Nephron progenitor cell (in vitro differentiated cells): ENCODE data around the gene PTPRD.

Experiments
- DNase-seq: peaks from one replicate; pipeline ENCODE4 v3.0.0; 2021
- H3K27ac Mint-ChIP-seq: 2 replicates; pipeline ENCODE4 v1.8.0; 2021; ENCODE audit warnings: mild to moderate bottlenecking, moderate library complexity, mixed read lengths
- H3K27me3 Mint-ChIP-seq: 2 replicates; pipeline ENCODE4 v1.8.0; 2021; ENCODE audit warnings: mild to moderate bottlenecking, low read depth, mixed read lengths; ENCODE audit not compliant: poor library complexity
- H3K36me3 Mint-ChIP-seq: 2 replicates; pipeline ENCODE4 v1.8.0; 2021; ENCODE audit warnings: low read depth, mixed read lengths
- H3K4me1 Mint-ChIP-seq: 2 replicates; pipeline ENCODE4 v1.8.0; 2021; ENCODE audit warnings: mixed read lengths
- H3K4me3 Mint-ChIP-seq: 2 replicates; pipeline ENCODE4 v1.8.0; 2021; ENCODE audit warnings: mild to moderate bottlenecking, moderate library complexity, mixed read lengths
- H3K9me3 Mint-ChIP-seq: 2 replicates; pipeline ENCODE4 v1.8.0; 2021; ENCODE audit warnings: mild to moderate bottlenecking, moderate library complexity, mixed read lengths
- CTCF ChIP-seq: fragments of 200-600 bp; sonication (generic); IDR thresholded peaks from 2 replicates; pipeline ENCODE4 v1.5.0; 2021; ENCODE audit warnings: antibody characterized with exemption

The PTPRD gene

GRCh38 chr9:9751996-9752395, 860.8 kb downstream of the PTPRD start:
- DNase-seq: no peak
- Mint-ChIP-seq H3K9me3 (no peaks in the 10 kb centered on the region), H3K36me3 (no peaks in the 10 kb centered on the region), H3K27ac (no peak overlapping the region), H3K4me3 (no peak overlapping the region), H3K27me3 (peaks cover 4% of the 10 kb centered on the region), H3K4me1 (peaks cover 11% of the 10 kb centered on the region)
- no peak for TF ChIP-seq CTCF

DNA sequence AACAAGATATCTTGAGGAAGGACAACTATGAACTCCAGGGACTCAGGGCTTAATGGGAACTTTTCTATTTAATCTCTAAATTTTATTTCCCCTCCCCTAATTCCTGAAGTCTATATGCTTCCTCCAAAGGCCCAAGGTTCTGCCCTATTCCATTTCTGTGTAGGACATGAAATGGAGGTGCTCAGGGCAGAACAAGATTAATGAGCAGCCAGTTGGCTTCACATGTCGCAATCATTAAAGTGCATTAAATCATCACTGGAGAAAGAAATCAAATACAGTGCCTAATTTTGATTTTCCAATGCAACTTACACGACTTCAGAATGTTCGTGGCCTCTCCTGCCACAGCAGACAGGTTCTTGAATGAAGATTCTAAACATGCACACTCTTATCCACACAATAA, 862.1 kb downstream of the PTPRD start:
- H3K36me3 Mint-ChIP-seq: no peaks in the 10 kb centered on the region
- no peak for DNase-seq
- no peak for TF ChIP-seq CTCF

GRCh38 chr9:9749591-9749990, 863.2 kb downstream of the PTPRD start:
- no peak for DNase-seq
- no peaks in the 10 kb centered on the region for H3K36me3 Mint-ChIP-seq
- no peak overlapping the region for H3K27ac Mint-ChIP-seq
- H3K27me3 Mint-ChIP-seq: no peaks in the 10 kb centered on the region
- TF ChIP-seq CTCF: no peak
- no peaks in the 10 kb centered on the region for H3K9me3 Mint-ChIP-seq
- no peak overlapping the region for H3K4me3 Mint-ChIP-seq
- peaks cover 11% of the 10 kb centered on the region for H3K4me1 Mint-ChIP-seq

More for the DNA sequence above, 862.1 kb downstream of the PTPRD start:
- Mint-ChIP-seq H3K27ac (no peak overlapping the region), H3K4me3 (no peak overlapping the region), H3K27me3 (no peaks in the 10 kb centered on the region), H3K9me3 (no peaks in the 10 kb centered on the region), H3K4me1 (peaks cover 11% of the 10 kb centered on the region)

DNA sequence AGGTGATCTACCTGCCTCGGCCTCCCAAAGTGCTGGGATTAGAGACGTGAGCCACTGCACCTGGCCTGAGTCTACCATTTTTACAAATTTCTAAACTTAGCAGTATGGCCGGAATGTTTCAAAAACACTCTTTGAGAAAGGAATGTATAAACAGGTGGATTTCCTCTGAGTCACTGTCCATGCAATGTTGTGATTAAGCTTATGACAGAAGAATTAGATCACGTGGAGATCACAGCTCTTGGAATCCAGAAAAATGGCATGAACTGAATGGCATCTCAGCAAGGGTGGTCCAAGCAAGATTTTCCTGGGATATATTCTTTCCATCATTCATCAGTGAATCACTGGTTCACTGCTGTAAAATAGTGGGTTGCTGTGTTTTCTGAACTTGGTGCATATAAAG, 865.0 kb downstream of the PTPRD start:
- Mint-ChIP-seq H3K9me3 (no peaks in the 10 kb centered on the region), H3K27ac (no peak overlapping the region), H3K36me3 (no peaks in the 10 kb centered on the region), H3K4me3 (no peak overlapping the region), H3K4me1 (peaks cover 5% of the 10 kb centered on the region), H3K27me3 (no peaks in the 10 kb centered on the region)
- DNase-seq: no peak
- TF ChIP-seq CTCF: no peak

DNA sequence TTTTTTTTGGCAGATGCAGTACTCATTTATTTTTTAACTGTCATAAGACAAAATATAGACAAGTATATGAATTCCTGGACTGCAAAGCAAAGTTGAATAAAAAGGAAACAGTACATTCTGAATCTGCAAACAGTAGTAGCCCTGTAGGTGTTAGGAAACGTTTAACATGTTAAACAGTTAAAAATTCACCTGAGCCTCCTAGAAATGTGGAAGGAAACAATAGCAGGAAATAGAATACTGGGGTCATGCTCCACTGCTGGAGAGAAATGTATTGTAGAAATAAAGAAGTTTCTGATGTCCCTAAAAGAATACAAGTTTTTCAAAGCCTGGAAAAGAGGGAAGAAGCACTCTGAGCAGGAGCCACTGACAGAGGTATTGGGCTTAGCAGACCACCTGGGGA, 866.0 kb downstream of the PTPRD start:
- TF ChIP-seq CTCF: no peak
- Mint-ChIP-seq H3K36me3 (no peaks in the 10 kb centered on the region), H3K27ac (no peak overlapping the region), H3K27me3 (no peaks in the 10 kb centered on the region), H3K9me3 (no peaks in the 10 kb centered on the region), H3K4me1 (peaks cover 5% of the 10 kb centered on the region), H3K4me3 (no peak overlapping the region)
- DNase-seq: no peak

GRCh38 chr9:9743822-9744221, 869.0 kb downstream of the PTPRD start:
- Mint-ChIP-seq H3K27ac (no peak overlapping the region), H3K9me3 (no peaks in the 10 kb centered on the region), H3K36me3 (no peaks in the 10 kb centered on the region), H3K4me1 (no peaks in the 10 kb centered on the region), H3K27me3 (no peaks in the 10 kb centered on the region), H3K4me3 (no peak overlapping the region)
- no peak for DNase-seq
- TF ChIP-seq CTCF: no peak
